Keratinocyte (primary cell): ENCODE measurements around the gene PRELP. TPM values are rescaled to one million over a fixed set of nuclear protein-coding genes. Genes with fewer than 3 reads are reported as not detected.

Experiments used
- DNase-seq: peaks from one replicate; pipeline ENCODE4 v3.0.0-alpha.2; 2011; ENCODE audit warnings: low read depth, missing footprints, low spot score
- FAIRE-seq: peaks from 2 replicates; lab custom pipeline; 2011; peaks lifted over from hg19 to GRCh38; lab: Jason Lieb, UNC
- H2AFZ ChIP-seq: 2 replicates; pipeline ENCODE4 v1.6.0; 2012; ENCODE audit warnings: low read length, control low read depth, inconsistent platforms; ENCODE audit not compliant: control insufficient read depth
- H3K27ac ChIP-seq: 2 replicates; pipeline ENCODE4 v1.5.1; 2011; ENCODE audit warnings: low read length; ENCODE audit not compliant: control insufficient read depth, insufficient read depth
- H3K27me3 ChIP-seq: 3 replicates; pipeline ENCODE4 v1.6.0; 2011; ENCODE audit warnings: low read length; ENCODE audit not compliant: control insufficient read depth, insufficient read depth; ENCODE audit errors: extremely low read depth
- H3K36me3 ChIP-seq, 2 experiments: 2 replicates in 1 of 2; 3 replicates in 1 of 2; pipeline ENCODE4 v1.5.1; 2011; ENCODE audit warnings: low read length in 2 of 2, mild to moderate bottlenecking in 1 of 2; ENCODE audit not compliant: control insufficient read depth in 2 of 2, insufficient read depth in 2 of 2; ENCODE audit errors: extremely low read depth in 1 of 2
- H3K4me1 ChIP-seq: 3 replicates; pipeline ENCODE4 v1.5.1; 2011; ENCODE audit warnings: low read length; ENCODE audit not compliant: control insufficient read depth, insufficient read depth; ENCODE audit errors: extremely low read depth
- H3K4me2 ChIP-seq: 3 replicates; pipeline ENCODE4 v1.6.0; 2011; ENCODE audit warnings: low read depth, low read length; ENCODE audit not compliant: control insufficient read depth, insufficient read depth; ENCODE audit errors: extremely low read depth
- H3K4me3 ChIP-seq, 3 experiments: fragments of 200-600 bp in 1 of 3; sonication (generic) in 1 of 3; 2 replicates in 2 of 3; 3 replicates in 1 of 3; pipeline ENCODE4 v1.5.1; 2011 to 2016; ENCODE audit warnings: low read length in 3 of 3, mild to moderate bottlenecking in 3 of 3, control low read depth in 2 of 3, inconsistent platforms in 1 of 3, low read depth in 1 of 3, mixed read lengths in 1 of 3, mixed run types in 1 of 3, moderate library complexity in 1 of 3; ENCODE audit not compliant: control insufficient read depth in 2 of 3, insufficient read depth in 2 of 3; ENCODE audit errors: extremely low read depth in 1 of 3
- H3K79me2 ChIP-seq: 2 replicates; pipeline ENCODE4 v1.6.0; 2012; ENCODE audit warnings: low read length; ENCODE audit not compliant: control insufficient read depth, insufficient read depth
- H3K9ac ChIP-seq: 3 replicates; pipeline ENCODE4 v1.6.0; 2011; ENCODE audit warnings: low read length; ENCODE audit not compliant: control insufficient read depth, insufficient read depth; ENCODE audit errors: extremely low read depth
- H3K9me1 ChIP-seq: 3 replicates; pipeline ENCODE4 v1.6.0; 2011; ENCODE audit warnings: low read length; ENCODE audit not compliant: control insufficient read depth, insufficient read depth; ENCODE audit errors: extremely low read depth
- H3K9me3 ChIP-seq: 2 replicates; pipeline ENCODE4 v1.5.1; 2012; ENCODE audit warnings: low read depth, low read length; ENCODE audit not compliant: control insufficient read depth
- H4K20me1 ChIP-seq: 3 replicates; pipeline ENCODE4 v1.6.0; 2011; ENCODE audit warnings: low read length; ENCODE audit not compliant: control insufficient read depth, insufficient read depth; ENCODE audit errors: extremely low read depth
- EZH2 ChIP-seq: IDR thresholded peaks from one replicate; pipeline ENCODE4 v1.6.1; 2012; ENCODE audit warnings: inconsistent platforms, mild to moderate bottlenecking, low read length, moderate library complexity
- dilution Hi-C: fragments of 300-500 bp; cut with MboI; formaldehyde crosslinking; loops from one replicate; pipeline ENCODE4 v1.7.0; 2020; ENCODE audit warnings: low sequenced_read_pairs; ENCODE audit not compliant: extremely low pct_ligation_motif_present
- polyA plus RNA-seq, 5 experiments: library from polyadenylated mRNA; depleted of rRNA in 3 of 5; stranded (reverse) in 3 of 5; stranded (forward) in 1 of 5; unstranded in 1 of 5; fragments of >200 nt; gene quantifications; 1 replicate in 1 of 5; 2 replicates in 3 of 5; 3 replicates in 1 of 5; pipeline versions ENCODE4 v1.2.1 to v1.2.3, GENCODE V29; 2011 to 2012; ENCODE audit warnings: missing spikeins in 2 of 5, low read depth in 1 of 5, low replicate concordance in 1 of 5
- TF ChIP-seq, protein P1 (sequence below), 3 experiments: IDR thresholded peaks in 1 of 3; conservative IDR thresholded peaks in 1 of 3; optimal IDR thresholded peaks in 1 of 3; 2 replicates in 2 of 3; 3 replicates in 1 of 3; pipeline versions ENCODE3 to v1.5.1; 2011; ENCODE audit warnings: low read length in 3 of 3, mild to moderate bottlenecking in 3 of 3, moderate library complexity in 2 of 3, control low read depth in 1 of 3, inconsistent platforms in 1 of 3; ENCODE audit not compliant: insufficient read depth in 2 of 3; ENCODE audit errors: extremely low read depth in 1 of 3

PRELP gene
- polyA plus RNA-seq, 1 donor (not counting 4 experiments of a cell fraction or from before 2014, with no cell fraction given): 0.01 TPM

DNA sequence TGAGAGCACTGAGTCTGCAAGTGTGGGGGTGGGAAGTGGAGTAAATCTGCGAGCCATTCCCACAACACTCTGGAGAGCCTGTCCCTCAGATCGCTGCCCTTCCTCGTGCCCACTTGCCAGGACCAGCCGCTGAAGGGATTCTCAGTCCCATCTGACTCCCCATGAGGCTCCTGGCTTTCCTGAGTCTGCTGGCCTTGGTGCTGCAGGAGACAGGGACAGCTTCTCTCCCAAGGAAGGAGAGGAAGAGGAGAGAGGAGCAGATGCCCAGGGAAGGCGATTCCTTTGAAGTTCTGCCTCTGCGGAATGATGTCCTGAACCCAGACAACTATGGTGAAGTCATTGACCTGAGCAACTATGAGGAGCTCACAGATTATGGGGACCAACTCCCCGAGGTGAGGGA lies 20.2 kb downstream of the PRELP start:
- dilution Hi-C loops: no loop called here
- no peaks in the 10 kb centered on the region for H3K79me2 ChIP-seq
- no peaks in the 10 kb centered on the region for H3K9me3 ChIP-seq
- H3K9me1 ChIP-seq: no peaks in the 10 kb centered on the region
- no peak overlapping the region for H3K4me2 ChIP-seq
- TF ChIP-seq EZH2: no peak
- TF ChIP-seq, protein P1, sequence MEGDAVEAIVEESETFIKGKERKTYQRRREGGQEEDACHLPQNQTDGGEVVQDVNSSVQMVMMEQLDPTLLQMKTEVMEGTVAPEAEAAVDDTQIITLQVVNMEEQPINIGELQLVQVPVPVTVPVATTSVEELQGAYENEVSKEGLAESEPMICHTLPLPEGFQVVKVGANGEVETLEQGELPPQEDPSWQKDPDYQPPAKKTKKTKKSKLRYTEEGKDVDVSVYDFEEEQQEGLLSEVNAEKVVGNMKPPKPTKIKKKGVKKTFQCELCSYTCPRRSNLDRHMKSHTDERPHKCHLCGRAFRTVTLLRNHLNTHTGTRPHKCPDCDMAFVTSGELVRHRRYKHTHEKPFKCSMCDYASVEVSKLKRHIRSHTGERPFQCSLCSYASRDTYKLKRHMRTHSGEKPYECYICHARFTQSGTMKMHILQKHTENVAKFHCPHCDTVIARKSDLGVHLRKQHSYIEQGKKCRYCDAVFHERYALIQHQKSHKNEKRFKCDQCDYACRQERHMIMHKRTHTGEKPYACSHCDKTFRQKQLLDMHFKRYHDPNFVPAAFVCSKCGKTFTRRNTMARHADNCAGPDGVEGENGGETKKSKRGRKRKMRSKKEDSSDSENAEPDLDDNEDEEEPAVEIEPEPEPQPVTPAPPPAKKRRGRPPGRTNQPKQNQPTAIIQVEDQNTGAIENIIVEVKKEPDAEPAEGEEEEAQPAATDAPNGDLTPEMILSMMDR (optimal IDR thresholded peaks at IDR 0.05 in 1 of 3, IDR thresholded peaks at IDR 0.05 in 1 of 3, conservative IDR thresholded peaks at IDR 0.05 in 1 of 3; ENCODE audit: extremely low read depth in 1 of 3, insufficient read depth in 2 of 3, low read length in 3 of 3): no peak
- H3K4me1 ChIP-seq: no peaks in the 10 kb centered on the region
- no peak for FAIRE-seq
- no peak overlapping the region for H3K27ac ChIP-seq
- H3K9ac ChIP-seq: no peak overlapping the region
- DNase-seq: no peak
- peaks cover 4% of the 10 kb centered on the region for H3K27me3 ChIP-seq
- no peak overlapping the region for H3K4me3 ChIP-seq
- H2AFZ ChIP-seq: no peak overlapping the region
- H4K20me1 ChIP-seq: no peaks in the 10 kb centered on the region
- H3K36me3 ChIP-seq: no peaks in the 10 kb centered on the region

DNA sequence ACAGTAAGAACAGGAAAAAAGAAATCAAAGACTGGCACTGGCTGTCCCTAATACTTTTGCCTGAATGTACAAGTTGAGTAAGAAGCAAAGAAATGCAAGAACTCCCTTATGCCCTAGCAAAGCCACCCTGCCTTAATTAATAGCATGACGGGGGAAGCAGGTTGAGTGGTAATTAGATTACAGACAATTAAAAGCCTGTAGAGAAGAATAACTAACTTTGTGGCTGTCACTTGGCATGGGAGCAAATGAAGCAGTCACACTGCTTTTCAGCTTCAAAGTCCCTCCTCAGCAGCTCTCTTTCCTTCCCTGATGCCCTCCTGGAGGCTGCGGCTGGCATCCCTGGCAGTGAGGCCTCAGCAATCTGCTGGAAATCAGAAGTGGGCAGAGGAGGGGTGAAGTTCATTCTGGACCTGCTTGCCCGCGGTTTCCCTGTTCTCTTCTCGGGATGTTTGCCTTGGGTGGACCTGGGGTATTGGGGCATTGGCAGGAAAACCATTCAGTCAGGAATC lies 21.7 kb downstream of the PRELP start:
- FAIRE-seq: no peak
- Histone ChIP-seq H2AFZ (no peak overlapping the region), H4K20me1 (no peaks in the 10 kb centered on the region), H3K27me3 (peaks cover 4% of the 10 kb centered on the region), H3K79me2 (no peaks in the 10 kb centered on the region), H3K36me3 (no peaks in the 10 kb centered on the region), H3K27ac (no peak overlapping the region), H3K9me1 (no peaks in the 10 kb centered on the region), H3K9ac (no peak overlapping the region), H3K4me1 (no peaks in the 10 kb centered on the region), H3K9me3 (no peaks in the 10 kb centered on the region), H3K4me2 (no peak overlapping the region), H3K4me3 (no peak overlapping the region)
- dilution Hi-C loops: no loop called here
- no peak for TF ChIP-seq EZH2
- TF ChIP-seq, protein P1 (optimal IDR thresholded peaks at IDR 0.05 in 1 of 3, IDR thresholded peaks at IDR 0.05 in 1 of 3, conservative IDR thresholded peaks at IDR 0.05 in 1 of 3; ENCODE audit: extremely low read depth in 1 of 3, insufficient read depth in 2 of 3, low read length in 3 of 3): no peak
- no peak for DNase-seq
